HL-60 (cell line): Measurements from ENCODE around the gene KLHDC1.

ENCODE experiments used
- GABPA ChIP-seq: IDR thresholded peaks from 2 replicates; pipeline ENCODE4 v1.6.1; 2012; ENCODE audit warnings: low read depth
- POLR2AphosphoS5 ChIP-seq: IDR thresholded peaks from 2 replicates; pipeline ENCODE4 v1.6.1; 2012; ENCODE audit warnings: low read depth
- REST ChIP-seq: IDR thresholded peaks from 2 replicates; pipeline ENCODE4 v1.6.1; 2012; ENCODE audit warnings: low read depth; ENCODE audit not compliant: insufficient replicate concordance
- TF ChIP-seq, protein P1 (sequence below): IDR thresholded peaks from one replicate; pipeline ENCODE4 v1.5.1; 2011; ENCODE audit warnings: low read length, control low read depth, inconsistent platforms; ENCODE audit not compliant: insufficient read depth

- TF ChIP-seq, protein P1, sequence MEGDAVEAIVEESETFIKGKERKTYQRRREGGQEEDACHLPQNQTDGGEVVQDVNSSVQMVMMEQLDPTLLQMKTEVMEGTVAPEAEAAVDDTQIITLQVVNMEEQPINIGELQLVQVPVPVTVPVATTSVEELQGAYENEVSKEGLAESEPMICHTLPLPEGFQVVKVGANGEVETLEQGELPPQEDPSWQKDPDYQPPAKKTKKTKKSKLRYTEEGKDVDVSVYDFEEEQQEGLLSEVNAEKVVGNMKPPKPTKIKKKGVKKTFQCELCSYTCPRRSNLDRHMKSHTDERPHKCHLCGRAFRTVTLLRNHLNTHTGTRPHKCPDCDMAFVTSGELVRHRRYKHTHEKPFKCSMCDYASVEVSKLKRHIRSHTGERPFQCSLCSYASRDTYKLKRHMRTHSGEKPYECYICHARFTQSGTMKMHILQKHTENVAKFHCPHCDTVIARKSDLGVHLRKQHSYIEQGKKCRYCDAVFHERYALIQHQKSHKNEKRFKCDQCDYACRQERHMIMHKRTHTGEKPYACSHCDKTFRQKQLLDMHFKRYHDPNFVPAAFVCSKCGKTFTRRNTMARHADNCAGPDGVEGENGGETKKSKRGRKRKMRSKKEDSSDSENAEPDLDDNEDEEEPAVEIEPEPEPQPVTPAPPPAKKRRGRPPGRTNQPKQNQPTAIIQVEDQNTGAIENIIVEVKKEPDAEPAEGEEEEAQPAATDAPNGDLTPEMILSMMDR: no peak
- TF ChIP-seq POLR2AphosphoS5: no peak
- no peak for TF ChIP-seq REST
- TF ChIP-seq GABPA: no peak
Observed at GRCh38 chr14:49786315-49786714, 93.4 kb downstream of the KLHDC1 start.
